Measurements from ENCODE around the gene GDPD5.
A peak's percentile ranks its signal among the peaks of the same experiment; 100 is the strongest.

The GDPD5 gene

GRCh38 chr11:75481223-75481921, 44.4 kb downstream of the GDPD5 start:
- Histone ChIP-seq H3K9ac (ENCODE audit: low read length in 5 of 5) (peak overlapping the region in 1 of 5 donors; percentile 2), H3K27ac (ENCODE audit: low read depth, low read length) (no peak overlapping the region)

GRCh38 chr11:75480185-75481175, 45.3 kb downstream of the GDPD5 start:
- H3K9ac ChIP-seq (ENCODE audit: low read length in 5 of 5), result no peak overlapping the region
- no peak overlapping the region for H3K27ac ChIP-seq (ENCODE audit: low read depth, low read length)

More at GRCh38 chr11:75481223-75481921, 44.4 kb downstream of the GDPD5 start:
- Histone ChIP-seq H3K4me3 (ENCODE audit: low read depth in 1 of 5, low read length in 5 of 5) (no peak overlapping the region), H3K36me3 (ENCODE audit: control insufficient read depth in 5 of 5, insufficient read depth in 5 of 5, low read length in 5 of 5) (peaks cover 6 to 22% (median 12%) of the 10 kb centered on the region in 5 donors), H3K9me3 (ENCODE audit: control insufficient read depth in 5 of 5, low read length in 5 of 5) (no peaks in the 10 kb centered on the region), H3K4me1 (ENCODE audit: control insufficient read depth in 5 of 5, insufficient read depth in 5 of 5, low read length in 5 of 5) (peaks cover 2 to 24% (median 15%) of the 10 kb centered on the region in 5 donors), H3K27me3 (ENCODE audit: control insufficient read depth in 5 of 5, insufficient read depth in 4 of 5, low read length in 5 of 5) (no peaks in the 10 kb centered on the region)

GRCh38 chr11:75479597-75480145, 46.1 kb downstream of the GDPD5 start:
- Histone ChIP-seq H3K4me3 (ENCODE audit: low read depth in 1 of 5, low read length in 5 of 5) (no peak overlapping the region), H3K27me3 (ENCODE audit: control insufficient read depth in 5 of 5, insufficient read depth in 4 of 5, low read length in 5 of 5) (no peaks in the 10 kb centered on the region), H3K9ac (ENCODE audit: low read length in 5 of 5) (no peak overlapping the region), H3K36me3 (ENCODE audit: control insufficient read depth in 5 of 5, insufficient read depth in 5 of 5, low read length in 5 of 5) (peaks cover 6 to 26% (median 10%) of the 10 kb centered on the region in 5 donors), H3K27ac (ENCODE audit: low read depth, low read length) (no peak overlapping the region), H3K9me3 (ENCODE audit: control insufficient read depth in 5 of 5, low read length in 5 of 5) (no peaks in the 10 kb centered on the region), H3K4me1 (ENCODE audit: control insufficient read depth in 5 of 5, insufficient read depth in 5 of 5, low read length in 5 of 5) (peaks cover 6 to 36% (median 30%) of the 10 kb centered on the region in 5 donors)

More at GRCh38 chr11:75480185-75481175, 45.3 kb downstream of the GDPD5 start:
- peaks cover 6 to 23% (median 11%) of the 10 kb centered on the region in 5 donors for H3K36me3 ChIP-seq (ENCODE audit: control insufficient read depth in 5 of 5, insufficient read depth in 5 of 5, low read length in 5 of 5)
- no peaks in the 10 kb centered on the region for H3K27me3 ChIP-seq (ENCODE audit: control insufficient read depth in 5 of 5, insufficient read depth in 4 of 5, low read length in 5 of 5)
- H3K4me3 ChIP-seq (ENCODE audit: low read depth in 1 of 5, low read length in 5 of 5), result no peak overlapping the region
- H3K9me3 ChIP-seq (ENCODE audit: control insufficient read depth in 5 of 5, low read length in 5 of 5), result no peaks in the 10 kb centered on the region
- H3K4me1 ChIP-seq (ENCODE audit: control insufficient read depth in 5 of 5, insufficient read depth in 5 of 5, low read length in 5 of 5), result peaks cover 6 to 33% (median 24%) of the 10 kb centered on the region in 5 donors

GRCh38 chr11:75478783-75479596, 46.8 kb downstream of the GDPD5 start:
- H3K4me1 ChIP-seq (ENCODE audit: control insufficient read depth in 5 of 5, insufficient read depth in 5 of 5, low read length in 5 of 5), result peaks cover 8 to 39% (median 32%) of the 10 kb centered on the region in 5 donors
- H3K9ac ChIP-seq (ENCODE audit: low read length in 5 of 5), result no peak overlapping the region
- H3K27ac ChIP-seq (ENCODE audit: low read depth, low read length), result no peak overlapping the region

GRCh38 chr11:75477614-75477935, 48.2 kb downstream of the GDPD5 start:
- Histone ChIP-seq H3K4me1 (ENCODE audit: control insufficient read depth in 5 of 5, insufficient read depth in 5 of 5, low read length in 5 of 5) (peaks cover 6 to 34% (median 25%) of the 10 kb centered on the region in 5 donors), H3K27ac (ENCODE audit: low read depth, low read length) (no peak overlapping the region), H3K9ac (ENCODE audit: low read length in 5 of 5) (no peak overlapping the region), H3K36me3 (ENCODE audit: control insufficient read depth in 5 of 5, insufficient read depth in 5 of 5, low read length in 5 of 5) (peaks cover 6 to 33% (median 23%) of the 10 kb centered on the region in 5 donors), H3K27me3 (ENCODE audit: control insufficient read depth in 5 of 5, insufficient read depth in 4 of 5, low read length in 5 of 5) (no peaks in the 10 kb centered on the region), H3K4me3 (ENCODE audit: low read depth in 1 of 5, low read length in 5 of 5) (no peak overlapping the region), H3K9me3 (ENCODE audit: control insufficient read depth in 5 of 5, low read length in 5 of 5) (no peaks in the 10 kb centered on the region)

More at GRCh38 chr11:75478783-75479596, 46.8 kb downstream of the GDPD5 start:
- Histone ChIP-seq H3K4me3 (ENCODE audit: low read depth in 1 of 5, low read length in 5 of 5) (no peak overlapping the region), H3K9me3 (ENCODE audit: control insufficient read depth in 5 of 5, low read length in 5 of 5) (no peaks in the 10 kb centered on the region), H3K27me3 (ENCODE audit: control insufficient read depth in 5 of 5, insufficient read depth in 4 of 5, low read length in 5 of 5) (no peaks in the 10 kb centered on the region), H3K36me3 (ENCODE audit: control insufficient read depth in 5 of 5, insufficient read depth in 5 of 5, low read length in 5 of 5) (peaks cover 6 to 26% (median 14%) of the 10 kb centered on the region in 5 donors)

- no peaks in the 10 kb centered on the region for H3K27me3 ChIP-seq (ENCODE audit: control insufficient read depth in 5 of 5, insufficient read depth in 4 of 5, low read length in 5 of 5)
- no peak overlapping the region for H3K27ac ChIP-seq (ENCODE audit: low read depth, low read length)
- peaks cover 6 to 34% (median 28%) of the 10 kb centered on the region in 5 donors for H3K36me3 ChIP-seq (ENCODE audit: control insufficient read depth in 5 of 5, insufficient read depth in 5 of 5, low read length in 5 of 5)
- H3K9ac ChIP-seq (ENCODE audit: low read length in 5 of 5), result no peak overlapping the region
- peaks cover 6 to 38% (median 25%) of the 10 kb centered on the region in 5 donors for H3K4me1 ChIP-seq (ENCODE audit: control insufficient read depth in 5 of 5, insufficient read depth in 5 of 5, low read length in 5 of 5)
- H3K9me3 ChIP-seq (ENCODE audit: control insufficient read depth in 5 of 5, low read length in 5 of 5), result no peaks in the 10 kb centered on the region
- no peak overlapping the region for H3K4me3 ChIP-seq (ENCODE audit: low read depth in 1 of 5, low read length in 5 of 5)
These were observed 48.8 kb downstream of the GDPD5 start for GRCh38 chr11:75476739-75477613.

GRCh38 chr11:75475767-75476650, 49.7 kb downstream of the GDPD5 start:
- Histone ChIP-seq H3K4me3 (ENCODE audit: low read depth in 1 of 5, low read length in 5 of 5) (peak overlapping the region in 1 of 5 donors; percentile 25), H3K36me3 (ENCODE audit: control insufficient read depth in 5 of 5, insufficient read depth in 5 of 5, low read length in 5 of 5) (peaks cover 6 to 39% (median 30%) of the 10 kb centered on the region in 5 donors), H3K4me1 (ENCODE audit: control insufficient read depth in 5 of 5, insufficient read depth in 5 of 5, low read length in 5 of 5) (peaks cover 6 to 33% (median 25%) of the 10 kb centered on the region in 5 donors), H3K9me3 (ENCODE audit: control insufficient read depth in 5 of 5, low read length in 5 of 5) (no peaks in the 10 kb centered on the region), H3K27me3 (ENCODE audit: control insufficient read depth in 5 of 5, insufficient read depth in 4 of 5, low read length in 5 of 5) (no peaks in the 10 kb centered on the region), H3K9ac (ENCODE audit: low read length in 5 of 5) (peak overlapping the region in 1 of 5 donors; percentile 6), H3K27ac (ENCODE audit: low read depth, low read length) (no peak overlapping the region)
